Measurements from ENCODE around the gene ADGRL3. TPM values are rescaled to one million over a fixed set of nuclear protein-coding genes. Genes with fewer than 3 reads are reported as not detected.

The ADGRL3 gene
- total RNA-seq, result 1 to 10 TPM in 3 of 4 donors, under 1 TPM in 1; 0.67 to 4.6 (median 1.6) TPM

- TF ChIP-seq CTCF (IDR thresholded peaks at IDR 0.05) (no peak), POLR2A (IDR thresholded peaks at IDR 0.05) (no peak)
- peaks cover 0 to 3% of the 10 kb centered on the region in 2 donors for H3K4me1 ChIP-seq
- no peaks in the 10 kb centered on the region for H3K36me3 ChIP-seq
- H3K9me3 ChIP-seq, result no peaks in the 10 kb centered on the region
- no peak for DNase-seq
- no peaks in the 10 kb centered on the region for H3K27me3 ChIP-seq
- H3K27ac ChIP-seq, result no peak within 1 kb of the TSS
- peak within 1 kb of the TSS in 1 of 3 donors; percentile 6 for H3K4me3 ChIP-seq (replicated peaks in 1 of 3)
- intact Hi-C loops (cut with DNase I), result no loop called here
- 1 to 2% methylated on average over 46 to 56 of the region's 92 CpGs for WGBS, 2 donors
These were observed at the start of gene ADGRL3 for GRCh38 chr4:61200187-61200915. Gene ADGRL3 (plus strand): TSS chr4:61200326.

- WGBS, 2 donors, result 60 to 62% methylated on average over 4 of the region's 4 CpGs
These were observed 47.7 kb upstream of the ADGRL3 start for GRCh38 chr4:61152433-61152832.

GRCh38 chr4:61160478-61160877 lies 39.6 kb upstream of the ADGRL3 start:
- intact Hi-C loops (cut with DNase I), result no loop called here
- Histone ChIP-seq H3K27ac (no peak overlapping the region), H3K4me1 (no peaks in the 10 kb centered on the region), H3K4me3 (replicated peaks in 1 of 3) (no peak overlapping the region), H3K36me3 (no peaks in the 10 kb centered on the region), H3K9me3 (no peaks in the 10 kb centered on the region), H3K27me3 (no peaks in the 10 kb centered on the region)
- TF ChIP-seq POLR2A (IDR thresholded peaks at IDR 0.05), result no peak
- TF ChIP-seq CTCF (IDR thresholded peaks at IDR 0.05), result no peak
- DNase-seq, result no peak
- WGBS, 2 donors, result 87 to 91% methylated on average over 2 of the region's 2 CpGs

More at GRCh38 chr4:61152433-61152832, 47.7 kb upstream of the ADGRL3 start:
- Histone ChIP-seq H3K27me3 (no peaks in the 10 kb centered on the region), H3K4me1 (no peaks in the 10 kb centered on the region), H3K36me3 (no peaks in the 10 kb centered on the region), H3K9me3 (no peaks in the 10 kb centered on the region), H3K27ac (no peak overlapping the region), H3K4me3 (replicated peaks in 1 of 3) (no peak overlapping the region)
- intact Hi-C loops (cut with DNase I), result no loop called here
- no peak for DNase-seq
- TF ChIP-seq POLR2A (IDR thresholded peaks at IDR 0.05) (no peak), CTCF (IDR thresholded peaks at IDR 0.05) (no peak)

GRCh38 chr4:61162116-61162515 lies 38.0 kb upstream of the ADGRL3 start:
- DNase-seq, result no peak
- no peak for TF ChIP-seq POLR2A (IDR thresholded peaks at IDR 0.05)
- no peak for TF ChIP-seq CTCF (IDR thresholded peaks at IDR 0.05)
- Histone ChIP-seq H3K4me1 (no peaks in the 10 kb centered on the region), H3K4me3 (replicated peaks in 1 of 3) (no peak overlapping the region), H3K27ac (no peak overlapping the region), H3K9me3 (no peaks in the 10 kb centered on the region), H3K27me3 (no peaks in the 10 kb centered on the region), H3K36me3 (no peaks in the 10 kb centered on the region)
- intact Hi-C loops (cut with DNase I), result no loop called here
- 17 to 92% methylated on average over 1 of the region's 1 CpG for WGBS, 2 donors

GRCh38 chr4:61173799-61174198 lies 26.3 kb upstream of the ADGRL3 start:
- intact Hi-C loops (cut with DNase I), result no loop called here
- no peaks in the 10 kb centered on the region for H3K36me3 ChIP-seq
- WGBS, 2 donors, result 86 to 95% methylated on average over 1 of the region's 1 CpG

More at GRCh38 chr4:61173799-61174198, 26.3 kb upstream of the ADGRL3 start:
- no peaks in the 10 kb centered on the region for H3K9me3 ChIP-seq
- no peak for DNase-seq
- H3K4me1 ChIP-seq, result no peaks in the 10 kb centered on the region
- TF ChIP-seq CTCF (IDR thresholded peaks at IDR 0.05) (no peak), POLR2A (IDR thresholded peaks at IDR 0.05) (no peak)
- no peak overlapping the region for H3K27ac ChIP-seq
- no peaks in the 10 kb centered on the region for H3K27me3 ChIP-seq
- H3K4me3 ChIP-seq (replicated peaks in 1 of 3), result no peak overlapping the region

All from thyroid gland (tissue), 4 donors.